H9 (cell line): Measurements from ENCODE around the gene NEK4. TPM values are rescaled to one million over a fixed set of nuclear protein-coding genes. Genes with fewer than 3 reads are reported as not detected.

ENCODE experiments used
- DNase-seq: peaks from one replicate; pipeline ENCODE4 v3.0.0-alpha.2; 2017
- H2AFZ ChIP-seq: one replicate; pipeline ENCODE4 v1.6.1; 2013; ENCODE audit warnings: mild to moderate bottlenecking, low read length, control low read depth, moderate library complexity
- H2AK5ac ChIP-seq: 2 replicates; pipeline ENCODE4 v1.6.1; 2013; ENCODE audit warnings: low read length, control low read depth, mixed read lengths; ENCODE audit not compliant: insufficient read length
- H2BK120ac ChIP-seq: one replicate; pipeline ENCODE4 v1.6.1; 2013; ENCODE audit warnings: low read depth, mild to moderate bottlenecking, low read length, control low read depth, inconsistent platforms; ENCODE audit not compliant: poor library complexity, severe bottlenecking
- H2BK12ac ChIP-seq: 2 replicates; pipeline ENCODE4 v1.6.1; 2013; ENCODE audit warnings: low read length, control low read depth, mixed read lengths, low read depth; ENCODE audit not compliant: insufficient read length
- H2BK15ac ChIP-seq: 2 replicates; pipeline ENCODE4 v1.6.1; 2013; ENCODE audit warnings: low read depth, low read length, control low read depth
- H2BK20ac ChIP-seq: one replicate; pipeline ENCODE4 v1.6.1; 2013; ENCODE audit warnings: low read depth, mild to moderate bottlenecking, low read length, control low read depth, inconsistent platforms; ENCODE audit not compliant: poor library complexity, severe bottlenecking
- H2BK5ac ChIP-seq: 2 replicates; pipeline ENCODE4 v1.6.1; 2013; ENCODE audit warnings: low read length, control low read depth, mixed read lengths; ENCODE audit not compliant: insufficient read length
- H3K14ac ChIP-seq: 2 replicates; pipeline ENCODE4 v1.6.1; 2013; ENCODE audit warnings: low read length, control low read depth; ENCODE audit not compliant: insufficient read depth
- H3K18ac ChIP-seq: 2 replicates; pipeline ENCODE4 v1.6.1; 2013; ENCODE audit warnings: low read depth, mild to moderate bottlenecking, mixed read lengths, low read length, control low read depth; ENCODE audit not compliant: insufficient read length
- H3K23ac ChIP-seq: 2 replicates; pipeline ENCODE4 v1.6.1; 2013; ENCODE audit warnings: low read length, control low read depth, mixed read lengths, low read depth; ENCODE audit not compliant: insufficient read length
- H3K23me2 ChIP-seq: 2 replicates; pipeline ENCODE4 v1.6.1; 2013; ENCODE audit warnings: low read depth, mild to moderate bottlenecking, mixed read lengths, low read length, control low read depth; ENCODE audit not compliant: insufficient read length, poor library complexity, severe bottlenecking
- H3K27ac ChIP-seq: 2 replicates; pipeline ENCODE4 v1.5.1; 2013; ENCODE audit warnings: low read length, control low read depth, mixed read lengths, low read depth; ENCODE audit not compliant: insufficient read length
- H3K27me3 ChIP-seq: 2 replicates; pipeline ENCODE4 v1.6.1; 2013; ENCODE audit warnings: low read length, control low read depth, inconsistent platforms; ENCODE audit not compliant: insufficient read depth
- H3K4ac ChIP-seq: 2 replicates; pipeline ENCODE4 v1.6.1; 2013; ENCODE audit warnings: low read depth, mild to moderate bottlenecking, control low read depth, inconsistent platforms, low read length, moderate library complexity
- H3K4me1 ChIP-seq: 2 replicates; pipeline ENCODE4 v1.6.1; 2013; ENCODE audit warnings: low read length, control low read depth, inconsistent platforms; ENCODE audit not compliant: insufficient read depth
- H3K4me2 ChIP-seq: 2 replicates; pipeline ENCODE4 v1.6.1; 2013; ENCODE audit warnings: low read length, control low read depth, mixed read lengths; ENCODE audit not compliant: insufficient read length, insufficient read depth
- H3K56ac ChIP-seq: 2 replicates; pipeline ENCODE4 v1.6.1; 2013; ENCODE audit warnings: low read depth, mild to moderate bottlenecking, mixed read lengths, low read length, control low read depth; ENCODE audit not compliant: insufficient read length
- H3K79me1 ChIP-seq: 2 replicates; pipeline ENCODE4 v1.6.1; 2013; ENCODE audit warnings: low read depth, mild to moderate bottlenecking, moderate library complexity, low read length, control low read depth, inconsistent platforms; ENCODE audit not compliant: insufficient read depth, poor library complexity, severe bottlenecking
- H3K79me2 ChIP-seq: 2 replicates; pipeline ENCODE4 v1.6.1; 2013; ENCODE audit warnings: low read length, control low read depth, inconsistent platforms; ENCODE audit not compliant: insufficient read depth
- H3K9ac ChIP-seq: 2 replicates; pipeline ENCODE4 v1.6.1; 2013; ENCODE audit warnings: low read length, control low read depth, mixed read lengths; ENCODE audit not compliant: insufficient read length; ENCODE audit errors: extremely low read depth
- H3K9me3 ChIP-seq: one replicate; pipeline ENCODE4 v1.6.1; 2013; ENCODE audit warnings: low read depth, low read length, inconsistent platforms; ENCODE audit not compliant: control insufficient read depth
- H3T11ph ChIP-seq: one replicate; pipeline ENCODE4 v1.6.1; 2013; ENCODE audit warnings: mild to moderate bottlenecking, low read length, control low read depth, inconsistent platforms
- H4K20me1 ChIP-seq: one replicate; pipeline ENCODE4 v1.6.1; 2013; ENCODE audit not compliant: control insufficient read depth, insufficient read length, insufficient read depth
- H4K5ac ChIP-seq: 2 replicates; pipeline ENCODE4 v1.6.1; 2013; ENCODE audit warnings: low read depth, mild to moderate bottlenecking, mixed read lengths, low read length, control low read depth; ENCODE audit not compliant: insufficient read length
- H4K8ac ChIP-seq: replicated peaks from 2 replicates; pipeline ENCODE4 v1.6.1; 2013; ENCODE audit warnings: low read length, control low read depth, mixed read lengths, low read depth; ENCODE audit not compliant: insufficient read length
- H4K91ac ChIP-seq: 2 replicates; pipeline ENCODE4 v1.6.1; 2013; ENCODE audit warnings: low read depth, mild to moderate bottlenecking, moderate library complexity, mixed read lengths, low read length, control low read depth; ENCODE audit not compliant: insufficient read length
- H3K27ac Mint-ChIP-seq, 3 experiments: 2 replicates in 2 of 3; 3 replicates in 1 of 3; pipeline ENCODE4 v1.8.0; 2020 to 2021; ENCODE audit warnings: mixed read lengths in 3 of 3, mild to moderate bottlenecking in 1 of 3, moderate library complexity in 1 of 3
- H3K27me3 Mint-ChIP-seq: 2 replicates; pipeline ENCODE4 v1.8.0; 2021; ENCODE audit warnings: low read depth, mild to moderate bottlenecking, moderate library complexity, mixed read lengths
- H3K36me3 Mint-ChIP-seq, 3 experiments: 2 replicates in 2 of 3; 3 replicates in 1 of 3; pipeline ENCODE4 v1.8.0; 2020 to 2021; ENCODE audit warnings: low read depth in 3 of 3, mixed read lengths in 3 of 3; ENCODE audit not compliant: insufficient read depth in 1 of 3
- H3K4me1 Mint-ChIP-seq, 2 experiments: 2 replicates each; pipeline ENCODE4 v1.8.0; 2020; ENCODE audit warnings: mixed read lengths in 2 of 2
- H3K4me3 Mint-ChIP-seq, 2 experiments: 2 replicates in 1 of 2; 3 replicates in 1 of 2; pipeline ENCODE4 v1.8.0; 2020 to 2021; ENCODE audit warnings: mild to moderate bottlenecking in 2 of 2, mixed read lengths in 2 of 2, moderate library complexity in 1 of 2
- H3K9me3 Mint-ChIP-seq, 2 experiments: 2 replicates in 1 of 2; 3 replicates in 1 of 2; pipeline ENCODE4 v1.8.0; 2020; ENCODE audit warnings: mild to moderate bottlenecking in 2 of 2, mixed read lengths in 2 of 2, moderate library complexity in 1 of 2
- CTCF ChIP-seq: fragments of 200-600 bp; sonication (generic); conservative IDR thresholded peaks from 3 replicates; pipeline ENCODE4 v1.8.0; 2021; ENCODE audit warnings: antibody characterized with exemption, mild to moderate bottlenecking
- WGBS: extraction: QIAGEN DNeasy Blood & Tissue Kit; methylation state at CpG from one replicate; pipeline ENCODE4 v1.1.7; 2013; ENCODE audit warnings: missing lambda C conversion rate, low lambda C conversion rate, mixed read lengths; ENCODE audit not compliant: insufficient read length; ENCODE audit errors: extremely low coverage; 5-methylcytosine and 5-hydroxymethylcytosine counted together
- total RNA-seq: library from RNA; stranded (reverse); gene quantifications from 2 replicates; pipeline ENCODE4 v1.2.1, GENCODE V29; 2021

NEK4 gene
- total RNA-seq, 1 experiment from 2014 or later: 36.0 TPM

GRCh38 chr3:52696830-52697631 is 73.7 kb downstream of the NEK4 start:
- Mint-ChIP-seq H3K27me3 (no peaks in the 10 kb centered on the region), H3K4me3 (no peak overlapping the region), H3K27ac (peak overlapping the region in 2 of 3 experiments; percentile 15 to 48; a peak in 2 of 7 replicates), H3K4me1 (no peaks in the 10 kb centered on the region), H3K9me3 (no peaks in the 10 kb centered on the region), H3K36me3 (peaks cover 27 to 60% (median 50%) of the 10 kb centered on the region in 3 experiments; a peak in 6 of 7 replicates)
- Histone ChIP-seq H3K23ac (no peak overlapping the region), H3K9me3 (no peaks in the 10 kb centered on the region), H3K4me2 (no peak overlapping the region), H3K9ac (no peak overlapping the region), H3K56ac (no peak overlapping the region), H2BK5ac (no peak overlapping the region), H2BK15ac (no peak overlapping the region), H4K5ac (no peak overlapping the region), H2BK12ac (no peak overlapping the region), H4K8ac (no peak overlapping the region), H4K20me1 (no peaks in the 10 kb centered on the region), H3K4ac (no peak overlapping the region), H2BK120ac (no peak overlapping the region), H4K91ac (no peak overlapping the region), H3K27ac (no peak overlapping the region), H3K79me1 (no peaks in the 10 kb centered on the region), H3K14ac (no peak overlapping the region), H2AFZ (no peak overlapping the region), H3K18ac (no peak overlapping the region), H3K23me2 (no peaks in the 10 kb centered on the region), H3K27me3 (no peaks in the 10 kb centered on the region), H2AK5ac (no peak overlapping the region), H3K4me1 (no peaks in the 10 kb centered on the region), H2BK20ac (no peak overlapping the region), H3T11ph (no peak overlapping the region), H3K79me2 (no peaks in the 10 kb centered on the region)
- DNase-seq: no peak
- no peak for TF ChIP-seq CTCF
- no CpG with 5 or more reads among the region's 2 CpGs for WGBS
